Choroid plexus epithelial cell (primary cell): ENCODE measurements around the gene TUBB1.
A peak's percentile ranks its signal among the peaks of the same experiment; 100 is the strongest.
"Not testable (repeated sequence)": the region's sequence is repeated elsewhere in the genome, so short reads cannot be mapped to it uniquely, and the experiment has no call there.

Source experiments
- DNase-seq: peaks from one replicate; pipeline ENCODE4 v3.0.0-alpha.2; 2010; ENCODE audit warnings: low read depth
- H3K4me3 ChIP-seq: 2 replicates; pipeline ENCODE4 v1.5.1; 2011; ENCODE audit warnings: low read depth, mild to moderate bottlenecking, control low read depth, low read length, moderate library complexity
- TF ChIP-seq, protein P1 (sequence below): conservative IDR thresholded peaks from 2 replicates; pipeline ENCODE4 v1.5.1; 2011; ENCODE audit warnings: low read depth, mild to moderate bottlenecking, control low read depth, inconsistent platforms, low read length, moderate library complexity

TUBB1 gene

DNA sequence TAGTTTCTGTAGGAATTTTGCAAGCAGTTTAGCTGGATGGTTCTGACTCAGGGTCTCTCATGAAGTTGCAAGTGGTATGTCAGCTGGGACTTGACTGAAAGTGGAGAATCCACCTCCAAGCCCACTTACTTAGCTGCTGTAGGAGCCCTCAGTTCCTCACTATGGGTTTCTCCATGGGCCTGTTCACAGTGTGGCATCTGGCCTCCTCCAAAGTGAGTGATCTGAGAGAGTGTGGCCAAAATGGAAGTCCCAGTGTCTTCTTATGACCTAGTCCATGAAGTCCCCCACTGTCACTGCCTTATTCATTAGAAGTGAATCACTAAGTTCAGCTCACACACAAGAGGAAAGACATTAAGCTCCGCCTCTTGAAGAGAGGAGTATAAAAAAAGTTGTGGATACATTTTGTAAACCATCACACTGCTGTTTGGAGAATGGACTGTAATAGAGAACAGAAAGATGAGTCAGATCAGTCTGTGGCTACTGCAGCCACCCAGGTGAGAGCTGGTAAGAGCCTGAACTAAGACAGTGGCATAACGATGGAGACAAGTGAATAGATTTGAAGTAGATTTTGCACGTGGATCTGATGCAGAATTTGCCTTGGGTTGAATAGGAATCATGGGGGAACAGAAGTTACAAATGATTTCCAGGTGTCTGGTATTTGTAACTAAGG lies 43.0 kb upstream of the TUBB1 start:
- TF ChIP-seq, protein P1, sequence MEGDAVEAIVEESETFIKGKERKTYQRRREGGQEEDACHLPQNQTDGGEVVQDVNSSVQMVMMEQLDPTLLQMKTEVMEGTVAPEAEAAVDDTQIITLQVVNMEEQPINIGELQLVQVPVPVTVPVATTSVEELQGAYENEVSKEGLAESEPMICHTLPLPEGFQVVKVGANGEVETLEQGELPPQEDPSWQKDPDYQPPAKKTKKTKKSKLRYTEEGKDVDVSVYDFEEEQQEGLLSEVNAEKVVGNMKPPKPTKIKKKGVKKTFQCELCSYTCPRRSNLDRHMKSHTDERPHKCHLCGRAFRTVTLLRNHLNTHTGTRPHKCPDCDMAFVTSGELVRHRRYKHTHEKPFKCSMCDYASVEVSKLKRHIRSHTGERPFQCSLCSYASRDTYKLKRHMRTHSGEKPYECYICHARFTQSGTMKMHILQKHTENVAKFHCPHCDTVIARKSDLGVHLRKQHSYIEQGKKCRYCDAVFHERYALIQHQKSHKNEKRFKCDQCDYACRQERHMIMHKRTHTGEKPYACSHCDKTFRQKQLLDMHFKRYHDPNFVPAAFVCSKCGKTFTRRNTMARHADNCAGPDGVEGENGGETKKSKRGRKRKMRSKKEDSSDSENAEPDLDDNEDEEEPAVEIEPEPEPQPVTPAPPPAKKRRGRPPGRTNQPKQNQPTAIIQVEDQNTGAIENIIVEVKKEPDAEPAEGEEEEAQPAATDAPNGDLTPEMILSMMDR = no peak
- no peak overlapping the region for H3K4me3 ChIP-seq
- no peak for DNase-seq

DNA sequence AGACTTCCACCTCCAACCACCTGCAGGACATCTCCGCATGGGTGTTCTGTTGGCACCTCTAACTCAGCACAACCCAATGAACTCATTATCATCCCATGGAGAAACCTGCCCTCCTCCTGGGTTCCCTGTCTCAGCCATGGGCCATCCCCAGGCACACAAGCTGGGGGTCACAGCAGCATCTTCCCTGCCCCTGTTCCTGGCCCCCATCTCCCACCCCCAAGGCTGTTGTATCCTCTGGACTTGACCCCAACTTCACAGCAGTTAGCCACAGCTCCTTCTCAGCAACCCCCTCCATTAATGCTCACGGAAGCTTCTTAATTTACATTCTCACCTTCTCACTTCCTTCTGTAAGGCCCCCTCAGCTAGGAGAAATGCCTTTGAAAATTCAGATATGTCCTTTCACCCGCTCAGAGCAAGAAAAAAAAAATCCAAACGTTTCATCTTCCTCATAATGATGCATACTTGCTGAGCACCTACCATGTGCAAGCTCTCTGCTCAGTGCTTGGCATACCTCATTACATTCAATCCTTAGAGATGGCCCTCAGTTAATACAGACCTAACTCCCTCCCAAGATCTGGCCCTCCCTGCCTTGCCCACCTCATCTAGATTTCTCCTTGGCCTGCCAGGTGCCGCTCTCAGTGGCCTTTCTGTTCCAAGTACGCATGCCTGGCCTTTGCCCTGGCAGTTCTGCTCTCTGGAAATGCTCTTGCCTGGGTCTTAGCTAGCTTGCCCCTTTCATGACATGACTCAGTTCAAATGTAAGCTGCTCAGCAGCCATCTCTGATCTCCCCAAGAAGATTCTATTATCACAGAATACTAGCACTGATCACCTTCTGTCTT lies 40.7 kb upstream of the TUBB1 start:
- DNase-seq = no peak
- TF ChIP-seq, protein P1 = no peak

GRCh38 chr20:58980711-58981627 lies 38.3 kb upstream of the TUBB1 start, which contains the start of gene NELFCD:
Gene NELFCD (plus strand): TSS chr20:58981256. CDS start chr20:58981310, 54 bp downstream.
- peak; percentile 76 for DNase-seq
- peak within 1 kb of the TSS; percentile 75 for H3K4me3 ChIP-seq
- TF ChIP-seq, protein P1 = no peak

More for the DNA sequence above, 40.7 kb upstream of the TUBB1 start:
- H3K4me3 ChIP-seq = no peak overlapping the region

GRCh38 chr20:58981628-58982364 lies 37.4 kb upstream of the TUBB1 start:
- TF ChIP-seq, protein P1 = no peak
- H3K4me3 ChIP-seq = peak overlapping the region; percentile 75
- DNase-seq = peak; percentile 22

- H3K4me3 ChIP-seq = no peak overlapping the region
- DNase-seq = no peak
- TF ChIP-seq, protein P1 = no peak
Observed at GRCh38 chr20:58982406-58983114, 36.7 kb upstream of the TUBB1 start.

DNA sequence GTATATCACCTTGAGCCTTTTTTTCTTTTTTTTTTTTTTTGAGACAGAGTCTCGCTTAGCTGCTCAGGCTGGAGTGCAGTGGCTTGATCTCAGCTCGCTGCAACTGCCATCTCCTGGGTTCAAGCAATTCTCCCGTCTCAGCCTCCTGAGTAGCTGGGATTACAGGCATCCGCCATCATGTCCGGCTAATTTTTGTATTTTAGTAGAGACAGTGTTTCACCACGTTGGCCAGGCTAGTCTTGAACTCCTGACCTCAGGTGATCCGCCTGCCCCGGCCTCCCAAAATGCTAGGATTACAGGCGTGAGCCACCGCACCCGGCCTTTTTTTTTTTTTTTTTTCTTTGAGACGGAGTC lies 36.1 kb upstream of the TUBB1 start:
- H3K4me3 ChIP-seq, DNase-seq: not testable (repeated sequence)
